Trophoblast cell (in vitro differentiated cells and primary cell): ENCODE data around the gene PDK4.

ENCODE experiments used
- DNase-seq, 2 donors: peaks; one replicate each; pipeline ENCODE4 v3.0.0-alpha.2; 2016
- H2AFZ ChIP-seq: 2 replicates; pipeline ENCODE4 v1.6.1; 2013; ENCODE audit warnings: low read length, moderate library complexity, mild to moderate bottlenecking; ENCODE audit not compliant: insufficient read depth, poor library complexity
- H2AK5ac ChIP-seq: 2 replicates; pipeline ENCODE4 v1.6.1; 2013; ENCODE audit warnings: mild to moderate bottlenecking, low read length
- H2BK120ac ChIP-seq: 2 replicates; pipeline ENCODE4 v1.6.1; 2013; ENCODE audit warnings: low read length, mild to moderate bottlenecking, moderate library complexity; ENCODE audit not compliant: insufficient read depth, poor library complexity
- H2BK12ac ChIP-seq: 2 replicates; pipeline ENCODE4 v1.6.1; 2013; ENCODE audit warnings: mild to moderate bottlenecking, low read length, moderate library complexity
- H2BK5ac ChIP-seq: 2 replicates; pipeline ENCODE4 v1.6.1; 2013; ENCODE audit warnings: low read length, low read depth, moderate library complexity, mild to moderate bottlenecking; ENCODE audit not compliant: poor library complexity
- H3K14ac ChIP-seq: 2 replicates; pipeline ENCODE4 v1.6.1; 2013; ENCODE audit warnings: mild to moderate bottlenecking, low read length
- H3K18ac ChIP-seq: 2 replicates; pipeline ENCODE4 v1.6.1; 2013; ENCODE audit warnings: mild to moderate bottlenecking, low read length
- H3K23ac ChIP-seq: 2 replicates; pipeline ENCODE4 v1.6.1; 2013; ENCODE audit warnings: low read length
- H3K27ac ChIP-seq: 2 replicates; pipeline ENCODE4 v1.5.1; 2013; ENCODE audit warnings: low read depth, mild to moderate bottlenecking, inconsistent platforms, low read length, moderate library complexity
- H3K27me3 ChIP-seq: 2 replicates; pipeline ENCODE4 v1.6.1; 2013; ENCODE audit warnings: inconsistent platforms, mild to moderate bottlenecking, low read length, moderate library complexity; ENCODE audit not compliant: insufficient read depth
- H3K36me3 ChIP-seq, 2 experiments: 1 replicate in 1 of 2; 2 replicates in 1 of 2; pipeline ENCODE4 v1.6.1; 2013; ENCODE audit warnings: low read length in 2 of 2, mild to moderate bottlenecking in 2 of 2, moderate library complexity in 1 of 2; ENCODE audit not compliant: insufficient read depth in 2 of 2, control insufficient read depth in 1 of 2
- H3K4ac ChIP-seq: 2 replicates; pipeline ENCODE4 v1.6.1; 2013; ENCODE audit warnings: low read depth, mild to moderate bottlenecking, low read length, moderate library complexity
- H3K4me1 ChIP-seq, 2 experiments: 1 replicate in 1 of 2; 2 replicates in 1 of 2; pipeline ENCODE4 v1.6.1; 2013; ENCODE audit warnings: low read length in 2 of 2, mild to moderate bottlenecking in 2 of 2, moderate library complexity in 1 of 2; ENCODE audit not compliant: insufficient read depth in 2 of 2, control insufficient read depth in 1 of 2
- H3K4me2 ChIP-seq: 2 replicates; pipeline ENCODE4 v1.6.1; 2013; ENCODE audit warnings: inconsistent platforms, mild to moderate bottlenecking, low read length, moderate library complexity
- H3K4me3 ChIP-seq: 2 replicates; pipeline ENCODE4 v1.5.1; 2013; ENCODE audit warnings: mild to moderate bottlenecking, low read depth, low read length, inconsistent platforms
- H3K79me1 ChIP-seq: one replicate; pipeline ENCODE4 v1.6.1; 2013; ENCODE audit warnings: low read length
- H3K79me2 ChIP-seq: 2 replicates; pipeline ENCODE4 v1.6.1; 2013; ENCODE audit warnings: low read length, mild to moderate bottlenecking; ENCODE audit not compliant: control insufficient read depth, insufficient read depth, poor library complexity
- H3K9ac ChIP-seq: 2 replicates; pipeline ENCODE4 v1.6.1; 2013; ENCODE audit warnings: mild to moderate bottlenecking, low read length
- H3K9me3 ChIP-seq: 2 replicates; pipeline ENCODE4 v1.6.1; 2013; ENCODE audit warnings: low read depth, mild to moderate bottlenecking, control low read depth, inconsistent platforms, low read length; ENCODE audit not compliant: insufficient read depth
- H4K12ac ChIP-seq: 2 replicates; pipeline ENCODE4 v1.6.1; 2013; ENCODE audit warnings: low read depth, mild to moderate bottlenecking, low read length, moderate library complexity
- H4K8ac ChIP-seq: 2 replicates; pipeline ENCODE4 v1.6.1; 2013; ENCODE audit warnings: low read depth, mild to moderate bottlenecking, low read length, moderate library complexity
- H4K91ac ChIP-seq: one replicate; pipeline ENCODE4 v1.6.1; 2013; ENCODE audit warnings: low read depth, mild to moderate bottlenecking, low read length, moderate library complexity
- WGBS: extraction: QIAGEN DNeasy Blood & Tissue Kit; methylation state at CpG from one replicate; pipeline ENCODE4 v1.1.7; 2013; ENCODE audit warnings: missing lambda C conversion rate; ENCODE audit not compliant: insufficient read length, insufficient coverage; ENCODE audit errors: extremely low coverage; 5-methylcytosine and 5-hydroxymethylcytosine counted together

Gene PDK4

DNA sequence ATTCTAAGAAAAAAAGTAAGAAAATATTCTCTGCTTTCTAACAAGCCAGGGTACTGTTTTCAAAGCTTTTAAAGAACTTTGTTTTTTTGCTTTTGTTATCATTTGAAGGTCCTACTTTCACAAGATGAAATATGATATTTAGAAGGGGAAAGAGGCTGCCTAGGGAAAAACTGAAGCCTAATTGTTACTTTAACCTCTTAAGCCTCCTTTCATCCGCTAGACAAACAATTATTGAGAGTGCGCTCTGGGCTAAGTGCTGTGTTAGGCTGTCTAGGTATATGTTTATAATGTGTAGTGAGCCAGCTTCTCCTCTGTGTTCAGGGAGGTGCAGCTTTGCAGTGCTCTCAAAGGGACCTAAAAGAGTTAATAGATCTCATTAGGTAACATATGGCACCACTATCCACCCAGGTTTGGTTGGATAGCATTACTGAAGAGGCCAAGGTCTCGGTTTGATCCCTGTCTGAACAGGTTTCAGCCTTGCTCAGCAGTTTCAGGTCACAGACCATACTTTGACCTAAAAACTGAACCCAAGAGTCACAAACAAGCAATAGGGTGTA lies 17.9 kb downstream of the PDK4 start:
- Histone ChIP-seq H2BK5ac (no peak overlapping the region), H3K4me1 (peaks cover 0 to 4% of the 10 kb centered on the region in 2 experiments), H3K4me2 (no peak overlapping the region), H3K79me1 (no peaks in the 10 kb centered on the region), H3K36me3 (no peaks in the 10 kb centered on the region), H3K18ac (no peak overlapping the region), H2BK120ac (no peak overlapping the region), H4K91ac (no peak overlapping the region), H3K27ac (no peak overlapping the region), H2AFZ (no peak overlapping the region), H3K4me3 (no peak overlapping the region), H3K4ac (no peak overlapping the region), H3K9ac (no peak overlapping the region), H2AK5ac (no peak overlapping the region), H3K27me3 (no peaks in the 10 kb centered on the region), H4K12ac (no peak overlapping the region), H3K79me2 (no peaks in the 10 kb centered on the region), H3K9me3 (no peaks in the 10 kb centered on the region), H4K8ac (no peak overlapping the region), H3K14ac (no peak overlapping the region), H3K23ac (no peak overlapping the region), H2BK12ac (no peak overlapping the region)
- no peak for DNase-seq
- WGBS, result no CpG with 5 or more reads among the region's 3 CpGs

DNA sequence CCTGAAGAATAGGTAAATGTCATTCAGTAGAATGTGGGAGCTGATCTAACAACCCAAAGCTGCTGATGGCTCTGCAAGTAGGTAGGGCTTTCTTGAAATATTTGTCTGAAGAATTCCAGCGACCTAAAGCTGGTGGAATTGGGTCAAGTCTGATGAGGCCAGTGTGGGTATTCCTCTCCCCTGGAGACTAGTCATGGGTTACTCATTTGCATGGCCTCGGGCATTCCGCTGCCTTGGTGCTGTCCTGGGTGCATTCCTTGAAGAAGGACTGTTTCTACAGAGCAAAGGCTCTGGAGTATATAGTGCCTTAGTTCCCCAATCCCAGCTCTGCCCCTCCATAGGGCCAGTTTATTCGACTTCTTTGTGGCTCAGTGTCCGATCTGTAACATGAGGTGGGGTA lies 19.2 kb downstream of the PDK4 start:
- no peaks in the 10 kb centered on the region for H3K27me3 ChIP-seq
- no peaks in the 10 kb centered on the region for H3K79me1 ChIP-seq
- no peak overlapping the region for H3K4me2 ChIP-seq
- H3K18ac ChIP-seq, result no peak overlapping the region
- H2AK5ac ChIP-seq, result no peak overlapping the region
- H4K12ac ChIP-seq, result no peak overlapping the region
- no peak overlapping the region for H2AFZ ChIP-seq
- no peak overlapping the region for H3K27ac ChIP-seq
- H3K4me3 ChIP-seq, result no peak overlapping the region
- H4K91ac ChIP-seq, result no peak overlapping the region
- no peaks in the 10 kb centered on the region for H3K9me3 ChIP-seq
- no peaks in the 10 kb centered on the region for H3K79me2 ChIP-seq
- no peak overlapping the region for H2BK120ac ChIP-seq
- no CpG with 5 or more reads among the region's 5 CpGs for WGBS
- DNase-seq, result peak; percentile 94 to 98
- H3K36me3 ChIP-seq, result no peaks in the 10 kb centered on the region
- H3K4ac ChIP-seq, result no peak overlapping the region
- no peak overlapping the region for H3K23ac ChIP-seq
- H3K4me1 ChIP-seq, result peaks cover 0 to 4% of the 10 kb centered on the region in 2 experiments
- H2BK5ac ChIP-seq, result no peak overlapping the region
- no peak overlapping the region for H3K9ac ChIP-seq
- no peak overlapping the region for H3K14ac ChIP-seq
- no peak overlapping the region for H4K8ac ChIP-seq
- no peak overlapping the region for H2BK12ac ChIP-seq

GRCh38 chr7:95569720-95570119 lies 26.6 kb downstream of the PDK4 start:
- Histone ChIP-seq H2AK5ac (no peak overlapping the region), H3K9me3 (no peaks in the 10 kb centered on the region), H4K8ac (no peak overlapping the region), H3K4me2 (no peak overlapping the region), H3K4ac (no peak overlapping the region), H3K79me1 (no peaks in the 10 kb centered on the region), H3K36me3 (no peaks in the 10 kb centered on the region), H3K14ac (no peak overlapping the region), H3K18ac (no peak overlapping the region), H3K27ac (no peak overlapping the region), H2AFZ (no peak overlapping the region), H2BK5ac (no peak overlapping the region), H3K9ac (no peak overlapping the region), H2BK120ac (no peak overlapping the region), H3K4me3 (no peak overlapping the region), H4K12ac (no peak overlapping the region), H3K27me3 (no peaks in the 10 kb centered on the region), H4K91ac (no peak overlapping the region), H3K4me1 (no peaks in the 10 kb centered on the region), H3K23ac (no peak overlapping the region), H3K79me2 (no peaks in the 10 kb centered on the region), H2BK12ac (no peak overlapping the region)
- no CpG with 5 or more reads among the region's 2 CpGs for WGBS
- no peak for DNase-seq

DNA sequence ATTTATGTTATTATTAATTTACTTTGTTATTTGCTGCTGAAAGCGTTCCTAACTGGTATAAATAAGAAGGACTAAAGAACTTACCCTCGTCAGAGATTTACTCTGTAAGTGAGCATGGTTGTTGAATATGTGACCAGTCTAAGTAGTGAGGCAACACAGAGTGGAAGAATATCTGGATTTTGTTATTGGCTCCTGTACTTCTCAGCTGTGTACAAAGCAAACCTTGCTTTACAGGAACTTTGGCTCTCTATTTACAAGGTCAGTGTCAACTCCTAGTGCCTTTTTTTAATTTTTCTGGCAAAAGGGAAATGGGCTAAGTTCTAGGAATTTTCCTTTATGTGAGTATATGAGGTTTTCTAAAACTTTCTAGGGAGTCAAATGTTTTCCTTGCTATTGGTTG lies 35.6 kb downstream of the PDK4 start:
- H3K9ac ChIP-seq, result no peak overlapping the region
- H3K18ac ChIP-seq, result no peak overlapping the region
- H2AFZ ChIP-seq, result no peak overlapping the region
- H3K4me3 ChIP-seq, result no peak overlapping the region
- H3K79me1 ChIP-seq, result no peaks in the 10 kb centered on the region
- H3K36me3 ChIP-seq, result no peaks in the 10 kb centered on the region
- H2BK12ac ChIP-seq, result no peak overlapping the region
- no peaks in the 10 kb centered on the region for H3K79me2 ChIP-seq
- H3K9me3 ChIP-seq, result no peaks in the 10 kb centered on the region
- H4K12ac ChIP-seq, result no peak overlapping the region
- WGBS, result no CpG with 5 or more reads among the region's 2 CpGs
- no peak for DNase-seq
- no peaks in the 10 kb centered on the region for H3K27me3 ChIP-seq
- H3K4ac ChIP-seq, result no peak overlapping the region
- no peak overlapping the region for H3K14ac ChIP-seq
- no peak overlapping the region for H4K91ac ChIP-seq
- no peak overlapping the region for H3K27ac ChIP-seq
- H3K4me1 ChIP-seq, result no peaks in the 10 kb centered on the region
- H2BK120ac ChIP-seq, result no peak overlapping the region
- H4K8ac ChIP-seq, result no peak overlapping the region
- H3K4me2 ChIP-seq, result no peak overlapping the region
- no peak overlapping the region for H2BK5ac ChIP-seq
- no peak overlapping the region for H2AK5ac ChIP-seq
- no peak overlapping the region for H3K23ac ChIP-seq
